Testis (tissue), 3 donors: Measurements from ENCODE around the gene HK2. TPM values are rescaled to one million over a fixed set of nuclear protein-coding genes. Genes with fewer than 3 reads are reported as not detected.

Experiments used
- DNase-seq: peaks from one replicate; pipeline ENCODE4 v3.0.0-alpha.2; 2019
- H3K27ac ChIP-seq, 2 donors: fragments of 200-600 bp; sonication (generic); one replicate each; pipeline ENCODE4 v1.5.1; 2019
- H3K27me3 ChIP-seq: fragments of 200-600 bp; sonication (generic); one replicate; pipeline ENCODE4 v1.5.1; 2019
- H3K36me3 ChIP-seq: fragments of 200-600 bp; sonication (generic); one replicate; pipeline ENCODE4 v1.5.1; 2017; ENCODE audit warnings: low read depth; ENCODE audit errors: missing control alignments
- H3K4me1 ChIP-seq: fragments of 200-600 bp; sonication (generic); one replicate; pipeline ENCODE4 v1.5.1; 2019
- H3K4me3 ChIP-seq, 2 donors: fragments of 200-600 bp; sonication (generic); one replicate each; pipeline ENCODE4 v1.5.1; 2017 to 2019
- H3K9me3 ChIP-seq: fragments of 200-600 bp; sonication (generic); one replicate; pipeline ENCODE4 v1.5.1; 2017
- POLR2A ChIP-seq: fragments of 450-650 bp; IDR thresholded peaks from one replicate; pipeline ENCODE4 v1.6.1; 2017; ENCODE audit warnings: antibody characterized with exemption, mild to moderate bottlenecking, moderate library complexity
- WGBS, 2 donors: methylation state at CpG; one replicate each; pipeline ENCODE4 v1.1.5; 2018; 5-methylcytosine and 5-hydroxymethylcytosine counted together
- intact Hi-C: fragments of 100-400 bp; cut with DNase I; formaldehyde crosslinking; loops from one replicate; pipeline ENCODE4 v1.15.1; 2023; ENCODE audit warnings: low total_unique reads
- polyA plus RNA-seq: library from polyadenylated mRNA; stranded (reverse); fragments of 350-450 nt; fragmentation: Illumina TruSeq; extraction: RNeasy Lipid Tissue Mini Kit (QIAGEN cat#74804); gene quantifications from one replicate; pipeline ENCODE4 v1.2.3, GENCODE V29; 2014; ENCODE audit warnings: low read depth, low replicate concordance; ENCODE audit not compliant: insufficient read depth
- total RNA-seq, 2 donors: library from RNA; depleted of rRNA; stranded (reverse); fragments of >200 nt; gene quantifications; one replicate each; pipeline ENCODE4 v1.2.3, GENCODE V29; 2016
- TF ChIP-seq, protein P1 (sequence below), 3 experiments: fragments of 450-650 bp in 2 of 3; fragments of 200-600 bp in 1 of 3; sonication (generic) in 1 of 3; IDR thresholded peaks; one replicate each; pipeline ENCODE4 v1.5.1; 2016 to 2019; ENCODE audit warnings: antibody characterized with exemption in 3 of 3, mild to moderate bottlenecking in 2 of 3, moderate library complexity in 1 of 3

Gene HK2
- total and polyA plus RNA-seq, 3 donors from 2014 or later: 83.5 to 164 (median 142) TPM

DNA sequence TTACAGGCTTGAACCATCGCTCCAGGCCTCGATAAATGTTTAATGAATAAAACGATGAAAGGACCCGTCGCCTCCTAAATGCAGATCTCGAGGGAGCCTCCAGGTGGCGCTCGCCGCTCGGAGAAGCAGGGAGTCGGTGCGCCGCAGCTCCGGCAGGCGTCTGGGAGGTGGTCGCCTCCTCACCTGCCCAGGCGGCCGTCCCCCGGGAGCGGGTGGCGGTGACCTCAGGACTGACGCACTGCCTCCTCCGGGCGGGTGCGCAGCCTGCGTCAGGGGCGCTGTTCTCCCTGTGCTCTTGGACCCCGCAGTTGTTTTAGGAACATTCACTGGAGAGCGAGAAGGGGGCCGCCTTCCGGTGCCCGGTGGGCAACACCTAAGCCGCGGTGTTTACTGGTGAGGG, 85.9 kb downstream of the HK2 start:
- Histone ChIP-seq H3K27me3 (no peaks in the 10 kb centered on the region), H3K4me1 (no peaks in the 10 kb centered on the region), H3K27ac (no peak overlapping the region), H3K9me3 (no peaks in the 10 kb centered on the region), H3K4me3 (peak overlapping the region; percentile 25 to 36), H3K36me3 (no peaks in the 10 kb centered on the region)
- DNase-seq: peak; percentile 75
- TF ChIP-seq POLR2A: no peak
- TF ChIP-seq, protein P1, sequence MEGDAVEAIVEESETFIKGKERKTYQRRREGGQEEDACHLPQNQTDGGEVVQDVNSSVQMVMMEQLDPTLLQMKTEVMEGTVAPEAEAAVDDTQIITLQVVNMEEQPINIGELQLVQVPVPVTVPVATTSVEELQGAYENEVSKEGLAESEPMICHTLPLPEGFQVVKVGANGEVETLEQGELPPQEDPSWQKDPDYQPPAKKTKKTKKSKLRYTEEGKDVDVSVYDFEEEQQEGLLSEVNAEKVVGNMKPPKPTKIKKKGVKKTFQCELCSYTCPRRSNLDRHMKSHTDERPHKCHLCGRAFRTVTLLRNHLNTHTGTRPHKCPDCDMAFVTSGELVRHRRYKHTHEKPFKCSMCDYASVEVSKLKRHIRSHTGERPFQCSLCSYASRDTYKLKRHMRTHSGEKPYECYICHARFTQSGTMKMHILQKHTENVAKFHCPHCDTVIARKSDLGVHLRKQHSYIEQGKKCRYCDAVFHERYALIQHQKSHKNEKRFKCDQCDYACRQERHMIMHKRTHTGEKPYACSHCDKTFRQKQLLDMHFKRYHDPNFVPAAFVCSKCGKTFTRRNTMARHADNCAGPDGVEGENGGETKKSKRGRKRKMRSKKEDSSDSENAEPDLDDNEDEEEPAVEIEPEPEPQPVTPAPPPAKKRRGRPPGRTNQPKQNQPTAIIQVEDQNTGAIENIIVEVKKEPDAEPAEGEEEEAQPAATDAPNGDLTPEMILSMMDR (IDR thresholded peaks at IDR 0.05): peak; percentile 55 to 80 (median 78)
- intact Hi-C loops: no loop called here
- WGBS, 2 donors: 3% methylated on average over 21 to 34 of the region's 34 CpGs

DNA sequence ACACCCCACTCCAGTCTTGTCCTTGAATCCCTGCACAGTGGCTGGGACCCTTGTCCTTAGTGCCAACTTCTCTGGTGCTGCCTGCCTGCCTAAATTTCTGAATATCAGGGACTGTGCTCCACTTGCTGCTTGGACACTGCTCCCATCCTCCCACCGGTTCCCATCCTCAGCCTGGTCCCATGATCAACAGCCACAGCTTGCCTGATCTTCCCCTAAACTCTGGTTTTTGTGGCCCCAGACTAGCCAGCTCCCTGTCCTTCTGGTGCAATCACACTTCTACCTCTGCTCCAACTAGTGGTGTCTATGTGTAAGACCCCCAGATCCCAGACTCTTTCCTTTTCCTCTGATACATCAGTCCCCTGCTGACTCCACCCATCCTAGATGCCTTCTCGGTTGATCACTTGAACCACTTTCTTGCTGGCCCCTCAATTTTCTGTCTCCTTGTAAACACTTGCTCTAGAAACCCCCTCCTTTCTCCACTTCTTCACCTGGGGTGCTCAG, 87.4 kb downstream of the HK2 start:
- DNase-seq: no peak
- 83 to 85% methylated on average over 2 of the region's 2 CpGs for WGBS, 2 donors
- H3K36me3 ChIP-seq: no peaks in the 10 kb centered on the region

DNA sequence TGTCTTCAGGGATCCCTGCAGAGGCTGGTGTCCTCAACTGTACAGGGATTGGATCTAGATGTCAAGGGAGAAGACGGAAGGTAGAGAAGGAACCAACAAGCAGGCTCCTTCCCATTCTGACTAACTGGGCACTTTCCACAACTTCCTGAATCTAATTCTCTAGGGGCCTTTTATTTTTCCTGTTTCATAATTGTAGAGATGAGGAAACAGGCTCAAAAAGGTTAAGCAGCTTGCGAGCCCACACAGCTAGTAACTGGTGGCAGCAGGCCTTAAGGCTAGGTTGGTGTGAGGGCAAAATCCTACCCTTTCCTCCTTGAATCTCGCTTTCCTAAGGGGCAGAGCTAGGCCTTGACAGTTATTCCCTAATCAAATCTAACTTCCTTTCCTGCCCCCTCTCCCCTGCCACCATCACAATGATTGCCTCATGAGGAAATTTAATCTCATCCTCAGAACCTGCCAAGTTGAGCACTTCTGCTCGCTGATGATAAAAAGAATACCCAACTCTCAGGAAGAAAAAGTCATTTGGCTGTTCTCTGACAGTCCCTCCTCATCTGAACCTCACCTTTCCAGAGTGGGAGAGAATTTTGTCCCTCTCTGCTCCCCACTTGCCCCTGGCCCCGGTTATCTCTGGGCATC, 88.8 kb downstream of the HK2 start:
- no peaks in the 10 kb centered on the region for H3K9me3 ChIP-seq
- H3K36me3 ChIP-seq: no peaks in the 10 kb centered on the region
- H3K27me3 ChIP-seq: no peaks in the 10 kb centered on the region
- DNase-seq: no peak
- 75 to 80% methylated on average over 5 of the region's 5 CpGs for WGBS, 2 donors
- H3K27ac ChIP-seq: no peak overlapping the region
- intact Hi-C loops: no loop called here
- no peaks in the 10 kb centered on the region for H3K4me1 ChIP-seq
- H3K4me3 ChIP-seq: no peak overlapping the region
- TF ChIP-seq POLR2A: no peak
- TF ChIP-seq, protein P1 (IDR thresholded peaks at IDR 0.05): no peak

More for the DNA sequence above, 87.4 kb downstream of the HK2 start:
- TF ChIP-seq, protein P1 (IDR thresholded peaks at IDR 0.05): no peak
- no peak for TF ChIP-seq POLR2A
- no peaks in the 10 kb centered on the region for H3K9me3 ChIP-seq
- no peaks in the 10 kb centered on the region for H3K27me3 ChIP-seq
- no peak overlapping the region for H3K4me3 ChIP-seq
- no peak overlapping the region for H3K27ac ChIP-seq
- intact Hi-C loops: no loop called here
- no peaks in the 10 kb centered on the region for H3K4me1 ChIP-seq

DNA sequence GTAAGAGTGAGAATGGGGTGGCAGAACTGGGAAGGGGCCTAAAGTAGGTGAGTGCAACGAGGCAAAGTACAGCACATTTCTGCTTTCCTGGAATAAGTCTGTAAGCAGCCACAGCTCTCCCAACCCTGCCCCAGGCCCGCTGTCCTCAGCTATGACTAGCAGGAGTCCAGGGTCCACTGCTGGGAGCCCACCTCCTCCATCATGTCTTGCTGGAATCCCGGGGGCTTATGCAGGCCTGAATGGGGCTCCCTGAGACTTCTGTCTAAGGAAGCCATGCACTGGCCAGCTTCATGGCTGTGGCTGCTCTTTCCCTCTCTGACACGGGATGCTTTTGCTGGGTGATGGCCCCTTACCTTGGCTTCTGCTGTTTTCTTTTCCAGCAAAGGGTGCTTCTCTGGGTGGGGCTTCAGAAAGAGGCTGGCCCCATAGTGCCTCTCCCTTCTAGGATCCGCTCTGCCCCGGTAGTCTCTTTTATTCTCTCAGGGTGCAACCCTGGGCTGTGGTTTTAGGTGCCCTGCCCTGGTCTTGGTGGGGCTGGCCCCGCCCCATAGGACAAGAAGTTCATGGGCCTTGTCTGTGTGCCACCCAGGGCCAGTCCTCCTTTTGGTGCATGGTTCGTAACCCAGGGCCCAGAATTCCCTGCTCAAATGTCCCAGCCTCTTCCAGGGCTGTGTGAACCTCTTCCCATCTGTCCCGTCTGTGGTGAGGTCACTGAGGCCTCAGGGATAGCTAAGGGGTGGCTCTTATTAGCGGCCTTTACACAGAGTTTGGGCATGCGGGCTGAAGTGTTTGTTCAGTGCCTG, 90.7 kb downstream of the HK2 start:
- intact Hi-C loops: no loop called here
- 88 to 89% methylated on average over 9 to 11 of the region's 11 CpGs for WGBS, 2 donors
- TF ChIP-seq POLR2A: no peak
- TF ChIP-seq, protein P1 (IDR thresholded peaks at IDR 0.05): no peak

More for the DNA sequence above, 90.7 kb downstream of the HK2 start:
- Histone ChIP-seq H3K36me3 (no peaks in the 10 kb centered on the region), H3K4me3 (no peak overlapping the region), H3K27ac (no peak overlapping the region), H3K4me1 (no peaks in the 10 kb centered on the region), H3K9me3 (no peaks in the 10 kb centered on the region), H3K27me3 (no peaks in the 10 kb centered on the region)
- DNase-seq: no peak
